ENCODE measurements around the gene AK2.

- TF ChIP-seq POLR2AphosphoS5 (IDR thresholded peaks at IDR 0.05) (no peak), CTCF (IDR thresholded peaks at IDR 0.05) (no peak)
Measured at GRCh38 chr1:33002006-33002405, 34.7 kb downstream of the AK2 start.

Measured in sigmoid colon (tissue), 4 donors.